Activated CD8-positive, alpha-beta T cell treated with anti-CD3 and anti-CD28 coated beads for 36 hours (primary cell): Measurements from ENCODE around the gene MN1. TPM values are rescaled to one million over a fixed set of nuclear protein-coding genes. Genes with fewer than 3 reads are reported as not detected.

Experiments
- ATAC-seq: fragments of 200-7000 bp; cut with Tn5 transposase; one replicate; pipeline ENCODE4 v1.10.0; 2021; ENCODE audit warnings: mild to moderate bottlenecking, moderate library complexity
- CTCF ChIA-PET: fragments of 350-600 bp; sonication (Branson Sonifier 250); formaldehyde crosslinking; loops from one replicate; lab custom pipeline; 2021; ENCODE audit warnings: antibody characterized with exemption; lab: Charles Lee
- POLR2A ChIA-PET: fragments of 350-600 bp; sonication (Branson Sonifier 250); formaldehyde crosslinking; loops from one replicate; lab custom pipeline; 2021; ENCODE audit warnings: antibody characterized with exemption; lab: Charles Lee
- DNase-seq: peaks from one replicate; pipeline ENCODE4 v3.0.0-alpha.2; 2020
- H3K27ac Mint-ChIP-seq: one replicate; pipeline ENCODE4 v1.8.0; 2021; ENCODE audit warnings: mild to moderate bottlenecking, mixed read lengths
- H3K27me3 Mint-ChIP-seq: one replicate; pipeline ENCODE4 v1.8.0; 2021; ENCODE audit warnings: mixed read lengths
- H3K36me3 Mint-ChIP-seq: one replicate; pipeline ENCODE4 v1.8.0; 2021; ENCODE audit warnings: low read depth, mixed read lengths
- H3K4me1 Mint-ChIP-seq: one replicate; pipeline ENCODE4 v1.8.0; 2021; ENCODE audit warnings: low read depth, mixed read lengths
- H3K4me3 Mint-ChIP-seq: one replicate; pipeline ENCODE4 v1.8.0; 2021; ENCODE audit warnings: mild to moderate bottlenecking, moderate library complexity, mixed read lengths
- H3K9me3 Mint-ChIP-seq: one replicate; pipeline ENCODE4 v1.8.0; 2021; ENCODE audit warnings: mixed read lengths
- CTCF ChIP-seq: fragments of 200-600 bp; IDR thresholded peaks from one replicate; pipeline ENCODE4 v1.8.0; 2022; ENCODE audit warnings: antibody characterized with exemption, mild to moderate bottlenecking
- intact Hi-C: fragments of 100-400 bp; cut with micrococcal nuclease; formaldehyde crosslinking; loops from one replicate; pipeline ENCODE4 v1.10.0; 2022
- total RNA-seq, 2 experiments: library from RNA; stranded (reverse); gene quantifications; one replicate each; pipeline ENCODE4 v1.2.3, GENCODE V29; 2021

MN1 gene
- total RNA-seq, 2 experiments from 2014 or later = 0.11 to 0.16 TPM

GRCh38 chr22:27732841-27733240 is 68.7 kb downstream of the MN1 start:
- no peak overlapping the region for H3K4me3 Mint-ChIP-seq
- ATAC-seq (no peak), DNase-seq (no peak)
- no peaks in the 10 kb centered on the region for H3K36me3 Mint-ChIP-seq
- TF ChIP-seq CTCF = no peak
- H3K27ac Mint-ChIP-seq = no peak overlapping the region
- CTCF ChIA-PET = interaction anchor here (0.8 kb wide), 1 partner anchor 16 kb away, joined by 3 read pairs; no protein-coding TSS in a partner anchor
- POLR2A ChIA-PET = no interaction called here
- peaks cover 1% of the 10 kb centered on the region for H3K27me3 Mint-ChIP-seq
- intact Hi-C loops = loop anchor here (10.0 kb wide), 1 partner anchor 48 kb away; no protein-coding TSS in a partner anchor
- H3K9me3 Mint-ChIP-seq = peaks cover 5% of the 10 kb centered on the region
- no peaks in the 10 kb centered on the region for H3K4me1 Mint-ChIP-seq

DNA sequence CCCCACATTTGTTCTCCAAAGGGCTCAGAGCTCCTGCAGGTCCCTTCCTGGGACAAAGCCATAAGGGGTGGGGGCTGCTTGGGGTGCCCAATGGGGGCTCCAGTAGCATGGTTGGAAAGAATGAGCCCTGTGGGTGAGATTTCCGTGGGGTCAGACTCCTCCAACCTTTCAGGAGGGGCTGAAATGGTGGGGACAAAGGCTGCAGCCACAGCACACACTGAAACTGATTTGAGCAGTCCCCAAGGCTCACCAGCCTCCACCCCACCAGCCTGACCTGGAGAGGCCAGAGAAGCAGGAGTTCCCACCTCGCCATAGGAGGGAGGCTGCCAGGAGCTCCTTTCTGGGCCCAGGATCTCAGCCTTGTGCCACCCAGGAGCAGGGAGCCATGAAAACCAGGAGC is 69.2 kb downstream of the MN1 start:
- peaks cover under 1% of the 10 kb centered on the region for H3K9me3 Mint-ChIP-seq
- ATAC-seq = no peak
- peaks cover 4% of the 10 kb centered on the region for H3K27me3 Mint-ChIP-seq
- no peaks in the 10 kb centered on the region for H3K36me3 Mint-ChIP-seq
- POLR2A ChIA-PET = no interaction called here
- no peak for DNase-seq
- no peaks in the 10 kb centered on the region for H3K4me1 Mint-ChIP-seq
- intact Hi-C loops = loop anchor here (10.0 kb wide), 1 partner anchor 48 kb away; no protein-coding TSS in a partner anchor
- no peak overlapping the region for H3K27ac Mint-ChIP-seq
- CTCF ChIA-PET = no interaction called here
- TF ChIP-seq CTCF = no peak
- no peak overlapping the region for H3K4me3 Mint-ChIP-seq

DNA sequence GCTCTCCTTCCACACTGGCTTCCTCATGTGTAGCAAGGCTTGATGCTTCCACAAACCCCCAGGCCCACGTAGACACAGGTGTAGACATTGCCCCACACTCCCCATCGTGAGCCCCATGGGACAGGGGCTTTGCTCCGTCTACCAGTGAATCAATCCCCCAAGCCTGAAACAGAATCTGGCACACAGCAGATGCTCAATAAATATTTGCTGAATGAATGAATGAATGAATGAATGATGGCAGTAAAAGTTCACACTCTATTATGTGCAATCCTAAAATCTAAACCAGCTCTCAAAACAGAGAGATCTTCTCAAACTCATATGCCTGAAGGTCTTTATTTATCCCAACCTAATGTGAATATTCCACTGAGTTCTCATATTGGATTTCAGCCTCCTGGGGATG is 69.9 kb downstream of the MN1 start:
- ATAC-seq = no peak
- TF ChIP-seq CTCF = no peak
- Mint-ChIP-seq H3K27ac (no peak overlapping the region), H3K27me3 (peaks cover 4% of the 10 kb centered on the region), H3K9me3 (no peaks in the 10 kb centered on the region), H3K4me3 (no peak overlapping the region), H3K4me1 (no peaks in the 10 kb centered on the region), H3K36me3 (no peaks in the 10 kb centered on the region)
- ChIA-PET CTCF (no interaction called here), POLR2A (no interaction called here)
- no peak for DNase-seq
- intact Hi-C loops = loop anchor here (10.0 kb wide), 1 partner anchor 47 kb away; no protein-coding TSS in a partner anchor

GRCh38 chr22:27730641-27731433 is 70.7 kb downstream of the MN1 start:
- H3K9me3 Mint-ChIP-seq = no peaks in the 10 kb centered on the region
- H3K27ac Mint-ChIP-seq = no peak overlapping the region
- H3K4me3 Mint-ChIP-seq = no peak overlapping the region
- no peak for DNase-seq
- POLR2A ChIA-PET = no interaction called here
- CTCF ChIA-PET = no interaction called here
- H3K27me3 Mint-ChIP-seq = peaks cover 4% of the 10 kb centered on the region
- H3K36me3 Mint-ChIP-seq = no peaks in the 10 kb centered on the region
- intact Hi-C loops = loop anchor here (10.0 kb wide), 1 partner anchor 46 kb away; no protein-coding TSS in a partner anchor
- ATAC-seq = no peak
- TF ChIP-seq CTCF = no peak
- H3K4me1 Mint-ChIP-seq = no peaks in the 10 kb centered on the region

DNA sequence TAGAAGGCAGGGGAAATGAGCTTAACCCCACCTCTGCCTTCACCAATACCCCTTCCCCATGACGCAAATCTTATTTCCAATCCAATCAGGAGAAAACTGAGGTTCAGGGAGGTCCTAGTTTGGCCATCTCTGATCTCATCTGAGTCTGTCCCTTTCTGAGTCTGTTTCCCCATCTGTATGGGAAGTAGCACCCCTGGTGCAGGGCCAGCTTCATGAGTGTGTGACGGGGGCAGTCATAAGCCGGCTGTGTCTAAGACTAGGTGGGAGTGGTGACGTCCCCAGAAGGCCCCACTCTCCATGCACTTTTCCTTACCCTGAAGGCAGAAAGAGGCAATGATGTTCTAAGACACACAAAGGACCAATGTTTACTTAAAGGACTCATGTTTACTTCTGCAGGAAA is 72.3 kb downstream of the MN1 start:
- POLR2A ChIA-PET = no interaction called here
- no peak for ATAC-seq
- no peak overlapping the region for H3K27ac Mint-ChIP-seq
- peaks cover 3% of the 10 kb centered on the region for H3K27me3 Mint-ChIP-seq
- H3K4me3 Mint-ChIP-seq = no peak overlapping the region
- no peak for TF ChIP-seq CTCF
- intact Hi-C loops = no loop called here
- no peaks in the 10 kb centered on the region for H3K36me3 Mint-ChIP-seq
- CTCF ChIA-PET = no interaction called here
- H3K4me1 Mint-ChIP-seq = no peaks in the 10 kb centered on the region
- H3K9me3 Mint-ChIP-seq = no peaks in the 10 kb centered on the region
- no peak for DNase-seq
